ENCODE results near the gene CBFB. TPM values are rescaled to one million over a fixed set of nuclear protein-coding genes. Genes with fewer than 3 reads are reported as not detected.

The CBFB gene
- total and polyA plus RNA-seq, 7 experiments from 2014 or later, result 53.2 to 223 (median 81.2) TPM

- Mint-ChIP-seq H3K4me1 (peaks cover 40 to 65% (median 51%) of the 10 kb centered on the region in 7 donors), H3K9me3 (peaks cover 0 to 4% (median 0%) of the 10 kb centered on the region in 11 donors), H3K27ac (peak overlapping the region in 8 of 9 donors; percentile 63 to 93 (median 90)), H3K4me3 (peak overlapping the region in 5 of 10 donors; percentile 64 to 81 (median 73)), H3K27me3 (no peaks in the 10 kb centered on the region), H3K36me3 (peaks cover 0 to 26% (median 8%) of the 10 kb centered on the region in 5 donors)
- CTCF ChIA-PET, result interaction anchor here (0.8 to 1.0 kb wide), 2 partner anchors 12 to 27 kb away, joined by 3 to 4 read pairs; no protein-coding TSS in a partner anchor
- Histone ChIP-seq H3K4me1 (ENCODE audit: control insufficient read depth in 2 of 2, insufficient read depth in 2 of 2, low read length in 2 of 2) (peaks cover 19 to 20% of the 10 kb centered on the region in 2 donors), H3K27me3 (ENCODE audit: control insufficient read depth in 2 of 2, insufficient read depth in 2 of 2, low read length in 2 of 2) (no peaks in the 10 kb centered on the region), H3K36me3 (ENCODE audit: control insufficient read depth in 2 of 3, insufficient read depth in 3 of 3, low read length in 3 of 3) (no peaks in the 10 kb centered on the region), H3K9me3 (ENCODE audit: control insufficient read depth in 2 of 3, low read length in 3 of 3) (no peaks in the 10 kb centered on the region), H3K4me3 (ENCODE audit: low read length) (no peak overlapping the region), H3K27ac (ENCODE audit: low read depth, low read length) (no peak overlapping the region)
- no peak for DNase-seq
- no peak for ATAC-seq
- intact Hi-C loops (cut with micrococcal nuclease), result loop anchor here (1.0 to 5.0 kb wide), 2 partner anchors 26 to 38 kb away; partner anchors contain the start of gene CBFB (in 1 of the 2)
- POLR2A ChIA-PET, result interaction anchor here (0.6 to 3.8 kb wide), 4 partner anchors 10 to 25 kb away, joined by 3 to 20 read pairs (median 4); partner anchors contain the start of gene CBFB
Measured at GRCh38 chr16:67054901-67055300, 26.0 kb downstream of the CBFB start.

- H3K4me3 Mint-ChIP-seq, result peak overlapping the region in 3 of 10 donors; percentile 6 to 29 (median 12)
- no peaks in the 10 kb centered on the region for H3K27me3 Mint-ChIP-seq
- H3K4me1 Mint-ChIP-seq, result peaks cover 45 to 63% (median 56%) of the 10 kb centered on the region in 7 donors
- DNase-seq (no peak), ATAC-seq (no peak)
- Histone ChIP-seq H3K4me3 (ENCODE audit: low read length) (no peak overlapping the region), H3K36me3 (ENCODE audit: control insufficient read depth in 2 of 3, insufficient read depth in 3 of 3, low read length in 3 of 3) (peaks cover 0 to 3% (median 0%) of the 10 kb centered on the region in 3 experiments), H3K4me1 (ENCODE audit: control insufficient read depth in 2 of 2, insufficient read depth in 2 of 2, low read length in 2 of 2) (peaks cover 19 to 20% of the 10 kb centered on the region in 2 donors), H3K9me3 (ENCODE audit: control insufficient read depth in 2 of 3, low read length in 3 of 3) (no peaks in the 10 kb centered on the region), H3K27me3 (ENCODE audit: control insufficient read depth in 2 of 2, insufficient read depth in 2 of 2, low read length in 2 of 2) (no peaks in the 10 kb centered on the region), H3K27ac (ENCODE audit: low read depth, low read length) (no peak overlapping the region)
- ChIA-PET CTCF (interaction anchor here (0.7 kb wide), 1 partner anchor 38 kb away, joined by 3 read pairs; no protein-coding TSS in a partner anchor), POLR2A (no interaction called here)
- H3K9me3 Mint-ChIP-seq, result peaks cover 0 to 4% (median 0%) of the 10 kb centered on the region in 11 donors
- H3K27ac Mint-ChIP-seq, result peak overlapping the region in 8 of 9 donors; percentile 10 to 90 (median 40)
- peaks cover 0 to 34% (median 8%) of the 10 kb centered on the region in 5 donors for H3K36me3 Mint-ChIP-seq
- intact Hi-C loops (cut with micrococcal nuclease), result no loop called here
Measured at GRCh38 chr16:67055712-67056487, 27.0 kb downstream of the CBFB start.

GRCh38 chr16:67063008-67063407 is 34.1 kb downstream of the CBFB start:
- H3K4me3 ChIP-seq (ENCODE audit: low read length), result no peak overlapping the region
- POLR2A ChIA-PET, result no interaction called here
- Mint-ChIP-seq H3K4me3 (peak overlapping the region in 3 of 10 donors; percentile 10 to 51 (median 14)), H3K9me3 (no peaks in the 10 kb centered on the region), H3K27me3 (no peaks in the 10 kb centered on the region), H3K27ac (peak overlapping the region in 5 of 9 donors; percentile 22 to 51 (median 40)), H3K36me3 (peaks cover 0 to 34% (median 13%) of the 10 kb centered on the region in 5 donors), H3K4me1 (peaks cover 11 to 27% (median 20%) of the 10 kb centered on the region in 7 donors)
- DNase-seq (no peak), ATAC-seq (no peak)
- peaks cover 0 to 15% (median 4%) of the 10 kb centered on the region in 3 experiments for H3K36me3 ChIP-seq (ENCODE audit: control insufficient read depth in 2 of 3, insufficient read depth in 3 of 3, low read length in 3 of 3)
- H3K9me3 ChIP-seq (ENCODE audit: control insufficient read depth in 2 of 3, low read length in 3 of 3), result no peaks in the 10 kb centered on the region
- H3K4me1 ChIP-seq (ENCODE audit: control insufficient read depth in 2 of 2, insufficient read depth in 2 of 2, low read length in 2 of 2), result peaks cover 0 to 7% of the 10 kb centered on the region in 2 donors
- intact Hi-C loops (cut with micrococcal nuclease), result no loop called here
- CTCF ChIA-PET, result no interaction called here
- H3K27ac ChIP-seq (ENCODE audit: low read depth, low read length), result no peak overlapping the region
- H3K27me3 ChIP-seq (ENCODE audit: control insufficient read depth in 2 of 2, insufficient read depth in 2 of 2, low read length in 2 of 2), result no peaks in the 10 kb centered on the region

GRCh38 chr16:67068212-67068753 is 39.3 kb downstream of the CBFB start:
- Mint-ChIP-seq H3K27ac (peak overlapping the region in 2 of 9 donors; percentile 11 to 17), H3K36me3 (peaks cover 0 to 32% (median 19%) of the 10 kb centered on the region in 5 donors), H3K4me3 (no peak overlapping the region), H3K4me1 (peaks cover 0 to 11% (median 5%) of the 10 kb centered on the region in 7 donors), H3K27me3 (no peaks in the 10 kb centered on the region), H3K9me3 (no peaks in the 10 kb centered on the region)
- Histone ChIP-seq H3K27ac (ENCODE audit: low read depth, low read length) (no peak overlapping the region), H3K4me3 (ENCODE audit: low read length) (no peak overlapping the region), H3K4me1 (ENCODE audit: control insufficient read depth in 2 of 2, insufficient read depth in 2 of 2, low read length in 2 of 2) (peaks cover 0 to under 1% of the 10 kb centered on the region in 2 donors), H3K9me3 (ENCODE audit: control insufficient read depth in 2 of 3, low read length in 3 of 3) (no peaks in the 10 kb centered on the region), H3K36me3 (ENCODE audit: control insufficient read depth in 2 of 3, insufficient read depth in 3 of 3, low read length in 3 of 3) (peaks cover 0 to 42% (median 9%) of the 10 kb centered on the region in 3 experiments), H3K27me3 (ENCODE audit: control insufficient read depth in 2 of 2, insufficient read depth in 2 of 2, low read length in 2 of 2) (no peaks in the 10 kb centered on the region)
- no peak for DNase-seq
- POLR2A ChIA-PET, result interaction anchor here (0.6 kb wide), 2 partner anchors 14 to 44 kb away, joined by 3 to 6 read pairs; no protein-coding TSS in a partner anchor
- ATAC-seq, result no peak
- intact Hi-C loops (cut with micrococcal nuclease), result loop anchor here in 1 of 2 donors (5.0 kb wide), 1 partner anchor 36 kb away; no protein-coding TSS in a partner anchor
- CTCF ChIA-PET, result interaction anchor here (0.6 kb wide), 3 partner anchors 27 to 347 kb away, joined by 3 to 6 read pairs (median 3); no protein-coding TSS in a partner anchor

- no peaks in the 10 kb centered on the region for H3K27me3 ChIP-seq (ENCODE audit: control insufficient read depth in 2 of 2, insufficient read depth in 2 of 2, low read length in 2 of 2)
- ATAC-seq, result no peak
- no peak overlapping the region for H3K27ac ChIP-seq (ENCODE audit: low read depth, low read length)
- H3K4me3 ChIP-seq (ENCODE audit: low read length), result no peak overlapping the region
- CTCF ChIA-PET, result no interaction called here
- Mint-ChIP-seq H3K27me3 (no peaks in the 10 kb centered on the region), H3K27ac (peak overlapping the region in 1 of 9 donors; percentile 40), H3K36me3 (peaks cover 0 to 36% (median 17%) of the 10 kb centered on the region in 5 donors), H3K4me3 (no peak overlapping the region), H3K9me3 (no peaks in the 10 kb centered on the region), H3K4me1 (peaks cover 0 to 7% (median 5%) of the 10 kb centered on the region in 7 donors)
- POLR2A ChIA-PET, result no interaction called here
- DNase-seq, result no peak
- H3K36me3 ChIP-seq (ENCODE audit: control insufficient read depth in 2 of 3, insufficient read depth in 3 of 3, low read length in 3 of 3), result peaks cover 6 to 51% (median 9%) of the 10 kb centered on the region in 3 experiments
- intact Hi-C loops (cut with micrococcal nuclease), result no loop called here
- H3K4me1 ChIP-seq (ENCODE audit: control insufficient read depth in 2 of 2, insufficient read depth in 2 of 2, low read length in 2 of 2), result no peaks in the 10 kb centered on the region
- H3K9me3 ChIP-seq (ENCODE audit: control insufficient read depth in 2 of 3, low read length in 3 of 3), result no peaks in the 10 kb centered on the region
Measured at GRCh38 chr16:67071476-67072048, 42.6 kb downstream of the CBFB start.

GRCh38 chr16:67075331-67075730 is 46.4 kb downstream of the CBFB start:
- H3K9me3 ChIP-seq (ENCODE audit: control insufficient read depth in 2 of 3, low read length in 3 of 3), result no peaks in the 10 kb centered on the region
- Mint-ChIP-seq H3K4me3 (no peak overlapping the region), H3K9me3 (no peaks in the 10 kb centered on the region), H3K27me3 (no peaks in the 10 kb centered on the region), H3K4me1 (peaks cover 0 to 16% (median 3%) of the 10 kb centered on the region in 7 donors), H3K36me3 (peaks cover 0 to 22% (median 8%) of the 10 kb centered on the region in 5 donors), H3K27ac (no peak overlapping the region)
- ATAC-seq (no peak), DNase-seq (no peak)
- H3K36me3 ChIP-seq (ENCODE audit: control insufficient read depth in 2 of 3, insufficient read depth in 3 of 3, low read length in 3 of 3), result peaks cover 6 to 30% (median 11%) of the 10 kb centered on the region in 3 experiments
- no peaks in the 10 kb centered on the region for H3K4me1 ChIP-seq (ENCODE audit: control insufficient read depth in 2 of 2, insufficient read depth in 2 of 2, low read length in 2 of 2)
- CTCF ChIA-PET, result no interaction called here
- no peak overlapping the region for H3K27ac ChIP-seq (ENCODE audit: low read depth, low read length)
- H3K4me3 ChIP-seq (ENCODE audit: low read length), result no peak overlapping the region
- POLR2A ChIA-PET, result interaction anchor here (1.5 kb wide), 1 partner anchor 12 kb away, joined by 3 read pairs; no protein-coding TSS in a partner anchor
- H3K27me3 ChIP-seq (ENCODE audit: control insufficient read depth in 2 of 2, insufficient read depth in 2 of 2, low read length in 2 of 2), result no peaks in the 10 kb centered on the region
- intact Hi-C loops (cut with micrococcal nuclease), result no loop called here
